ENCODE measurements around the gene IDH3G. TPM values are rescaled to one million over a fixed set of nuclear protein-coding genes. Genes with fewer than 3 reads are reported as not detected.
"Not testable (repeated sequence)": the region's sequence is repeated elsewhere in the genome, so short reads cannot be mapped to it uniquely, and the experiment has no call there.

Gene IDH3G
- total and polyA plus RNA-seq, 7 experiments from 2014 or later = 44.1 to 125 (median 65.8) TPM

- H3K36me3 ChIP-seq (ENCODE audit: control insufficient read depth in 2 of 3, insufficient read depth in 3 of 3, low read length in 3 of 3); H3K27me3 ChIP-seq (ENCODE audit: control insufficient read depth in 2 of 2, insufficient read depth in 2 of 2, low read length in 2 of 2); H3K9me3 Mint-ChIP-seq; H3K4me3 ChIP-seq (ENCODE audit: low read length); H3K9me3 ChIP-seq (ENCODE audit: control insufficient read depth in 2 of 3, low read length in 3 of 3); ATAC-seq; CTCF ChIA-PET; DNase-seq; H3K36me3 Mint-ChIP-seq; H3K27ac ChIP-seq (ENCODE audit: low read depth, low read length): not testable (repeated sequence)
- intact Hi-C loops (cut with micrococcal nuclease) = loop anchor here (5.0 kb wide), 2 partner anchors 59 to 84 kb away; partner anchors contain the start of gene AVPR2 (in 1 of the 2)
- H3K27me3 Mint-ChIP-seq = peaks cover 0 to 20% (median 0%) of the 10 kb centered on the region in 5 donors
- peak overlapping the region in 1 of 9 donors; percentile 55 for H3K27ac Mint-ChIP-seq
- peaks cover 39 to 44% of the 10 kb centered on the region in 2 donors for H3K4me1 ChIP-seq (ENCODE audit: control insufficient read depth in 2 of 2, insufficient read depth in 2 of 2, low read length in 2 of 2)
- POLR2A ChIA-PET = interaction anchor here (0.7 to 2.0 kb wide), 3 partner anchors 18 to 109 kb away, joined by 3 to 10 read pairs (median 4); partner anchors contain the start of genes IDH3G and SSR4
- peak overlapping the region in 5 of 10 donors; percentile 25 to 67 (median 54) for H3K4me3 Mint-ChIP-seq
- H3K4me1 Mint-ChIP-seq = peaks cover 18 to 58% (median 39%) of the 10 kb centered on the region in 7 donors
These were observed 23.9 kb upstream of the IDH3G start for GRCh38 chrX:153818064-153818463.

- POLR2A ChIA-PET = interaction anchor here (2.0 kb wide), 1 partner anchor 110 kb away, joined by 4 read pairs; no protein-coding TSS in a partner anchor
- CTCF ChIA-PET = interaction anchor here (1.0 to 1.1 kb wide), 2 partner anchors 110 to 130 kb away, joined by 3 read pairs; no protein-coding TSS in a partner anchor
- Mint-ChIP-seq H3K27ac (peak overlapping the region in 3 of 9 donors; percentile 32 to 48 (median 48)), H3K9me3 (no peaks in the 10 kb centered on the region), H3K36me3 (peaks cover 0 to 6% (median 0%) of the 10 kb centered on the region in 5 donors), H3K4me3 (peak overlapping the region; percentile 21 to 76 (median 67)), H3K27me3 (peaks cover 0 to 23% (median 0%) of the 10 kb centered on the region in 5 donors), H3K4me1 (peaks cover 11 to 51% (median 33%) of the 10 kb centered on the region in 7 donors)
- Histone ChIP-seq H3K4me1 (ENCODE audit: control insufficient read depth in 2 of 2, insufficient read depth in 2 of 2, low read length in 2 of 2) (peaks cover 32 to 37% of the 10 kb centered on the region in 2 donors), H3K36me3 (ENCODE audit: control insufficient read depth in 2 of 3, insufficient read depth in 3 of 3, low read length in 3 of 3) (no peaks in the 10 kb centered on the region), H3K27me3 (ENCODE audit: control insufficient read depth in 2 of 2, insufficient read depth in 2 of 2, low read length in 2 of 2) (no peaks in the 10 kb centered on the region), H3K27ac (ENCODE audit: low read depth, low read length) (no peak overlapping the region), H3K9me3 (ENCODE audit: control insufficient read depth in 2 of 3, low read length in 3 of 3) (no peaks in the 10 kb centered on the region), H3K4me3 (ENCODE audit: low read length) (peak overlapping the region; percentile 31)
- ATAC-seq = peak; percentile 77
- intact Hi-C loops (cut with micrococcal nuclease) = loop anchor here (1.0 to 5.0 kb wide), 4 partner anchors 23 to 110 kb away; partner anchors contain the start of genes ARHGAP4 (in 1 of the 2), AVPR2 (in 1 of the 2), IDH3G (in 1 of the 2) and SSR4 (in 1 of the 2)
- peak in 7 of 9 donors; percentile 11 to 43 (median 37) for DNase-seq
These were observed 22.9 kb upstream of the IDH3G start for GRCh38 chrX:153816831-153817690.

- intact Hi-C loops (cut with micrococcal nuclease) = loop anchor here (5.0 kb wide), 2 partner anchors 63 to 88 kb away; partner anchors contain the start of gene AVPR2 (in 1 of the 2)
- H3K27ac Mint-ChIP-seq = no peak overlapping the region
These were observed 20.6 kb upstream of the IDH3G start for GRCh38 chrX:153814591-153815315.

DNA sequence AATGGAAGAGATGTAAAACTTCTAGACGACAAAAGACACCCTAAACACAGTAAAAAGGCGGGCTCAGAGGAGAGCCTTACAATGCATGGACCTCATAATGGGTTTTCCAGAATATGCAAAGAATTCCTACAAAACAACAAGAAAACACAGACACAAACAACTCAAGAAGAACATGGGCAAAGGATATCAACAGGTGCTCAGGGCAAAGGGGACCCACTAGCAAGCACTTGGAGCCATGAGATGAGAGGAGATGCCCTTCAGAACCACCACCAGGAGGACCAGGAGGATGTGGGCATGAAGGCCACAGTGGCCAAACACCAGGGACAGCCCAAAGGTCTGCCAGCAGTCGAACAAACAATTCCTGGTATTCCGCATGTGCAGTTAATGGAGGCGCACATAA is 19.0 kb upstream of the IDH3G start:
- no peak for DNase-seq
- H3K36me3 ChIP-seq (ENCODE audit: control insufficient read depth in 2 of 3, insufficient read depth in 3 of 3, low read length in 3 of 3) = no peaks in the 10 kb centered on the region
- Mint-ChIP-seq H3K9me3 (no peaks in the 10 kb centered on the region), H3K27me3 (peaks cover 0 to 26% (median 0%) of the 10 kb centered on the region in 5 donors), H3K27ac (no peak overlapping the region), H3K36me3 (peaks cover 0 to 6% (median 0%) of the 10 kb centered on the region in 5 donors), H3K4me1 (peaks cover 11 to 26% (median 23%) of the 10 kb centered on the region in 7 donors), H3K4me3 (no peak overlapping the region)
- no peak overlapping the region for H3K4me3 ChIP-seq (ENCODE audit: low read length)
- H3K27me3 ChIP-seq (ENCODE audit: control insufficient read depth in 2 of 2, insufficient read depth in 2 of 2, low read length in 2 of 2) = no peaks in the 10 kb centered on the region
- CTCF ChIA-PET = no interaction called here
- no peaks in the 10 kb centered on the region for H3K9me3 ChIP-seq (ENCODE audit: control insufficient read depth in 2 of 3, low read length in 3 of 3)
- peaks cover 14 to 15% of the 10 kb centered on the region in 2 donors for H3K4me1 ChIP-seq (ENCODE audit: control insufficient read depth in 2 of 2, insufficient read depth in 2 of 2, low read length in 2 of 2)
- POLR2A ChIA-PET = no interaction called here
- no peak for ATAC-seq
- intact Hi-C loops (cut with micrococcal nuclease) = no loop called here
- no peak overlapping the region for H3K27ac ChIP-seq (ENCODE audit: low read depth, low read length)

More at GRCh38 chrX:153814591-153815315, 20.6 kb upstream of the IDH3G start:
- H3K4me3 Mint-ChIP-seq = no peak overlapping the region
- ChIA-PET CTCF (interaction anchor here (0.6 kb wide), 1 partner anchor 244 kb away, joined by 3 read pairs; no protein-coding TSS in a partner anchor), POLR2A (no interaction called here)
- H3K4me1 Mint-ChIP-seq = peaks cover 11 to 34% (median 26%) of the 10 kb centered on the region in 7 donors
- no peaks in the 10 kb centered on the region for H3K9me3 ChIP-seq (ENCODE audit: control insufficient read depth in 2 of 3, low read length in 3 of 3)
- no peak overlapping the region for H3K27ac ChIP-seq (ENCODE audit: low read depth, low read length)
- ATAC-seq = no peak
- no peaks in the 10 kb centered on the region for H3K27me3 ChIP-seq (ENCODE audit: control insufficient read depth in 2 of 2, insufficient read depth in 2 of 2, low read length in 2 of 2)
- H3K36me3 Mint-ChIP-seq = peaks cover 0 to 6% (median 0%) of the 10 kb centered on the region in 5 donors
- no peaks in the 10 kb centered on the region for H3K9me3 Mint-ChIP-seq
- H3K36me3 ChIP-seq (ENCODE audit: control insufficient read depth in 2 of 3, insufficient read depth in 3 of 3, low read length in 3 of 3) = no peaks in the 10 kb centered on the region
- H3K4me3 ChIP-seq (ENCODE audit: low read length) = no peak overlapping the region
- peaks cover 0 to 29% (median 0%) of the 10 kb centered on the region in 5 donors for H3K27me3 Mint-ChIP-seq
- H3K4me1 ChIP-seq (ENCODE audit: control insufficient read depth in 2 of 2, insufficient read depth in 2 of 2, low read length in 2 of 2) = peaks cover 19 to 22% of the 10 kb centered on the region in 2 donors
- no peak for DNase-seq

DNA sequence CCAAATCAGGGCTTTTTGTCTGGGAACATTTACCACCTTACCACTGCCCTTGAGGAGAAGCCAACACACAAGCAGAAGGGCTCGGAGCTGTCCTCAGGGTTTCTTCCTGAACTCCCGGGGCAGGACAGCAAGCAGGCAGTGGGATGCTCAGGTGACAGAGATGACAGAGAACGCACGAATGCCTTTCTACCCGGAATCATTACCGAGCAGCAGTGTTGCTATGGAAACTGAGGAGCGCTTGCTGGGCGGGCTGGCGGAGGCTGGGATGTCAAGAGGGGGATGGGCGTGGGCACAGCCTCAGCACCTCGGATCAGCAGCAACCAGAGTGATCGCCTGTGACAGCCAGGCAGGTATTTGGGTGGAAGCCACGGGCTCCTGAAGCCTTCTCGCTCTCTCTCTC is 18.0 kb upstream of the IDH3G start:
- POLR2A ChIA-PET = no interaction called here
- H3K9me3 ChIP-seq (ENCODE audit: control insufficient read depth in 2 of 3, low read length in 3 of 3) = no peaks in the 10 kb centered on the region
- H3K4me3 ChIP-seq (ENCODE audit: low read length) = no peak overlapping the region
- no peak for ATAC-seq
- no peaks in the 10 kb centered on the region for H3K36me3 ChIP-seq (ENCODE audit: control insufficient read depth in 2 of 3, insufficient read depth in 3 of 3, low read length in 3 of 3)
- Mint-ChIP-seq H3K9me3 (peaks cover 0 to 2% (median 0%) of the 10 kb centered on the region in 11 donors), H3K4me3 (no peak overlapping the region), H3K36me3 (peaks cover 0 to 6% (median 0%) of the 10 kb centered on the region in 5 donors), H3K4me1 (peaks cover 7 to 21% (median 17%) of the 10 kb centered on the region in 7 donors), H3K27ac (no peak overlapping the region), H3K27me3 (peaks cover 0 to 26% (median 0%) of the 10 kb centered on the region in 5 donors)
- intact Hi-C loops (cut with micrococcal nuclease) = no loop called here
- no peak overlapping the region for H3K27ac ChIP-seq (ENCODE audit: low read depth, low read length)
- no peak for DNase-seq
- CTCF ChIA-PET = no interaction called here
- peaks cover 9% of the 10 kb centered on the region in 2 donors for H3K4me1 ChIP-seq (ENCODE audit: control insufficient read depth in 2 of 2, insufficient read depth in 2 of 2, low read length in 2 of 2)
- no peaks in the 10 kb centered on the region for H3K27me3 ChIP-seq (ENCODE audit: control insufficient read depth in 2 of 2, insufficient read depth in 2 of 2, low read length in 2 of 2)

GRCh38 chrX:153807976-153808375 is 13.8 kb upstream of the IDH3G start:
- Histone ChIP-seq H3K36me3 (ENCODE audit: control insufficient read depth in 2 of 3, insufficient read depth in 3 of 3, low read length in 3 of 3) (no peaks in the 10 kb centered on the region), H3K4me3 (ENCODE audit: low read length) (no peak overlapping the region), H3K9me3 (ENCODE audit: control insufficient read depth in 2 of 3, low read length in 3 of 3) (no peaks in the 10 kb centered on the region), H3K27me3 (ENCODE audit: control insufficient read depth in 2 of 2, insufficient read depth in 2 of 2, low read length in 2 of 2) (no peaks in the 10 kb centered on the region), H3K27ac (ENCODE audit: low read depth, low read length) (no peak overlapping the region), H3K4me1 (ENCODE audit: control insufficient read depth in 2 of 2, insufficient read depth in 2 of 2, low read length in 2 of 2) (no peaks in the 10 kb centered on the region)
- intact Hi-C loops (cut with micrococcal nuclease) = no loop called here
- no peak overlapping the region for H3K27ac Mint-ChIP-seq
- no peak for ATAC-seq
- DNase-seq = no peak
- H3K9me3 Mint-ChIP-seq = peaks cover 0 to 2% (median 0%) of the 10 kb centered on the region in 11 donors
- POLR2A ChIA-PET = no interaction called here
- no peak overlapping the region for H3K4me3 Mint-ChIP-seq
- no peaks in the 10 kb centered on the region for H3K36me3 Mint-ChIP-seq
- CTCF ChIA-PET = no interaction called here
- H3K27me3 Mint-ChIP-seq = peaks cover 0 to 8% (median 0%) of the 10 kb centered on the region in 5 donors
- H3K4me1 Mint-ChIP-seq = peaks cover 0 to 2% (median 0%) of the 10 kb centered on the region in 7 donors
